Activated CD8-positive, alpha-beta memory T cell treated with anti-CD3 and anti-CD28 coated beads, Interleukin-2, amount 50 U/mL, for 24 hours (primary cell): ENCODE results near the gene LMO3.

Experiments used
- DNase-seq: peaks from one replicate; pipeline ENCODE4 v3.0.0-alpha.2; 2020; ENCODE audit errors: extremely low read depth

The LMO3 gene

GRCh38 chr12:16606117-16606200, at the start of gene LMO3:
Gene LMO3 (minus strand): TSS chr12:16606162. CDS start chr12:16600860, 5,302 bp downstream.
- no peak for DNase-seq

GRCh38 chr12:16636435-16637055, 30.6 kb upstream of the LMO3 start:
- no peak for DNase-seq

- DNase-seq, result no peak
Measured at GRCh38 chr12:16634786-16635185, 28.8 kb upstream of the LMO3 start.

- DNase-seq, result no peak
Measured at GRCh38 chr12:16626991-16627390, 21.0 kb upstream of the LMO3 start.

- no peak for DNase-seq
Measured at GRCh38 chr12:16622338-16622737, 16.4 kb upstream of the LMO3 start.

GRCh38 chr12:16619537-16619936, 13.6 kb upstream of the LMO3 start:
- DNase-seq, result no peak

- DNase-seq, result no peak
Measured at GRCh38 chr12:16618256-16618655, 12.3 kb upstream of the LMO3 start.

- DNase-seq, result no peak
Measured at GRCh38 chr12:16613199-16613598, 7.2 kb upstream of the LMO3 start.

- no peak for DNase-seq
Measured at GRCh38 chr12:16612647-16613046, 6.7 kb upstream of the LMO3 start.

- no peak for DNase-seq
Measured at GRCh38 chr12:16611146-16611545, 5.2 kb upstream of the LMO3 start.

- DNase-seq, result no peak
Measured at GRCh38 chr12:16610743-16611142, 4.8 kb upstream of the LMO3 start.

GRCh38 chr12:16610001-16610585, 4.1 kb upstream of the LMO3 start:
- DNase-seq, result no peak

GRCh38 chr12:16608946-16609539, 3.1 kb upstream of the LMO3 start:
- DNase-seq, result no peak

GRCh38 chr12:16607906-16608775, 2.2 kb upstream of the LMO3 start:
- no peak for DNase-seq

GRCh38 chr12:16606991-16607390, 1.0 kb upstream of the LMO3 start:
- DNase-seq, result no peak

- DNase-seq, result no peak
Measured at GRCh38 chr12:16606201-16606849, 363 bp upstream of the LMO3 start.

- no peak for DNase-seq
Measured at GRCh38 chr12:16605642-16606116, 283 bp downstream of the LMO3 start.

GRCh38 chr12:16604596-16605252, 1.2 kb downstream of the LMO3 start:
- no peak for DNase-seq

GRCh38 chr12:16603916-16604575, 1.9 kb downstream of the LMO3 start:
- no peak for DNase-seq

GRCh38 chr12:16603260-16603915, 2.6 kb downstream of the LMO3 start:
- DNase-seq, result no peak

- no peak for DNase-seq
Measured at GRCh38 chr12:16602412-16602811, 3.5 kb downstream of the LMO3 start.
